Hippocampal formation (tissue), 2 donors: ENCODE data around the gene NCOA3.

Source experiments
- DNase-seq, 2 donors: peaks; one replicate each; lab custom pipeline; 2025; lab: John Stamatoyannopoulos, UW

NCOA3 gene

GRCh38 chr20:47665221-47665991 is 163.7 kb downstream of the NCOA3 start:
- DNase-seq: no peak

GRCh38 chr20:47666304-47666703 is 164.6 kb downstream of the NCOA3 start:
- DNase-seq: no peak

GRCh38 chr20:47667086-47667485 is 165.4 kb downstream of the NCOA3 start:
- DNase-seq: no peak

- no peak for DNase-seq
Observed at GRCh38 chr20:47667531-47668312, 166.0 kb downstream of the NCOA3 start.

- no peak for DNase-seq
Observed at GRCh38 chr20:47668313-47669151, 166.8 kb downstream of the NCOA3 start.

- no peak for DNase-seq
Observed at GRCh38 chr20:47669152-47669425, 167.4 kb downstream of the NCOA3 start.

GRCh38 chr20:47669489-47669888 is 167.8 kb downstream of the NCOA3 start:
- DNase-seq: no peak

- no peak for DNase-seq
Observed at GRCh38 chr20:47669927-47670890, 168.5 kb downstream of the NCOA3 start.

- DNase-seq: no peak
Observed at GRCh38 chr20:47670913-47671312, 169.2 kb downstream of the NCOA3 start.

- DNase-seq: no peak
Observed at GRCh38 chr20:47672166-47672565, 170.5 kb downstream of the NCOA3 start.

GRCh38 chr20:47672886-47673670 is 171.4 kb downstream of the NCOA3 start:
- DNase-seq: no peak

GRCh38 chr20:47673671-47673955 is 171.9 kb downstream of the NCOA3 start:
- no peak for DNase-seq

- DNase-seq: no peak
Observed at GRCh38 chr20:47674145-47674544, 172.5 kb downstream of the NCOA3 start.

GRCh38 chr20:47674686-47675085 is 173.0 kb downstream of the NCOA3 start:
- DNase-seq: no peak

- DNase-seq: no peak
Observed at GRCh38 chr20:47675190-47676142, 173.8 kb downstream of the NCOA3 start.

GRCh38 chr20:47676219-47676721 is 174.6 kb downstream of the NCOA3 start:
- DNase-seq: no peak

- no peak for DNase-seq
Observed at GRCh38 chr20:47676912-47677634, 175.4 kb downstream of the NCOA3 start.

GRCh38 chr20:47677635-47678453 is 176.2 kb downstream of the NCOA3 start:
- DNase-seq: no peak
